WTC11 (cell line): ENCODE measurements around the gene THSD4. TPM values are rescaled to one million over a fixed set of nuclear protein-coding genes. Genes with fewer than 3 reads are reported as not detected.

ENCODE experiments used
- ATAC-seq: fragments of 200-7000 bp; cut with Tn5 transposase; 2 replicates; pipeline ENCODE4 v1.10.0; 2021; ENCODE audit warnings: mild to moderate bottlenecking, moderate library complexity
- CTCF ChIA-PET: fragments of 300-600 bp; sonication (Branson Sonifier 250); formaldehyde crosslinking; loops from one replicate; lab custom pipeline; 2021; ENCODE audit warnings: antibody characterized with exemption; lab: Charles Lee
- POLR2A ChIA-PET: fragments of 350-600 bp; sonication (Branson Sonifier 250); formaldehyde crosslinking; loops from one replicate; lab custom pipeline; 2021; ENCODE audit warnings: antibody characterized with exemption; lab: Charles Lee
- DNase-seq: peaks from one replicate; pipeline ENCODE4 v3.0.0; 2021; ENCODE audit warnings: low spot score
- H3K27ac Mint-ChIP-seq: 2 replicates; pipeline ENCODE4 v1.8.0; 2021; ENCODE audit warnings: mixed read lengths
- H3K27me3 Mint-ChIP-seq: 2 replicates; pipeline ENCODE4 v1.8.0; 2021; ENCODE audit warnings: low read depth, mild to moderate bottlenecking, moderate library complexity, mixed read lengths
- H3K36me3 Mint-ChIP-seq: 2 replicates; pipeline ENCODE4 v1.8.0; 2021; ENCODE audit warnings: mixed read lengths
- H3K4me1 Mint-ChIP-seq: 2 replicates; pipeline ENCODE4 v1.8.0; 2022; ENCODE audit warnings: mixed read lengths
- H3K4me3 Mint-ChIP-seq: 2 replicates; pipeline ENCODE4 v1.8.0; 2021; ENCODE audit warnings: mild to moderate bottlenecking, moderate library complexity, mixed read lengths
- H3K9me3 Mint-ChIP-seq: 2 replicates; pipeline ENCODE4 v1.8.0; 2021; ENCODE audit warnings: mixed read lengths
- CBFB ChIP-seq: sonication (generic); formaldehyde crosslinking; IDR thresholded peaks from 2 replicates; pipeline ENCODE4 v1.8.1; 2022; ENCODE audit warnings: mild to moderate bottlenecking, low read depth, missing genetic modification reagents
- CREM ChIP-seq: sonication (generic); formaldehyde crosslinking; IDR thresholded peaks from 2 replicates; pipeline ENCODE4 v1.8.1; 2022; ENCODE audit warnings: mild to moderate bottlenecking, missing genetic modification reagents, moderate library complexity
- ELF4 ChIP-seq: sonication (generic); formaldehyde crosslinking; IDR thresholded peaks from 2 replicates; pipeline ENCODE4 v1.8.1; 2022; ENCODE audit warnings: low read depth, mild to moderate bottlenecking, moderate library complexity, missing genetic modification reagents
- FOXJ3 ChIP-seq: sonication (generic); formaldehyde crosslinking; IDR thresholded peaks from 2 replicates; pipeline ENCODE4 v1.9.0; 2021; ENCODE audit warnings: missing genetic modification reagents, mild to moderate bottlenecking, borderline replicate concordance
- FOXK1 ChIP-seq: sonication (generic); formaldehyde crosslinking; IDR thresholded peaks from 2 replicates; pipeline ENCODE4 v1.8.0; 2022; ENCODE audit warnings: mild to moderate bottlenecking, moderate library complexity, missing genetic modification reagents
- GABPB1 ChIP-seq: sonication (generic); formaldehyde crosslinking; IDR thresholded peaks from 2 replicates; pipeline ENCODE4 v1.8.1; 2023; ENCODE audit warnings: mild to moderate bottlenecking, missing genetic modification reagents
- KAT7 ChIP-seq: sonication (generic); formaldehyde crosslinking; IDR thresholded peaks from 2 replicates; pipeline ENCODE4 v1.8.1; 2023; ENCODE audit warnings: missing genetic modification reagents, mild to moderate bottlenecking, borderline replicate concordance
- NFATC4 ChIP-seq: fragments of 250-450 bp; sonication (Bioruptor Pico); IDR thresholded peaks from 2 replicates; pipeline ENCODE4 v1.9.0; 2021; ENCODE audit warnings: mild to moderate bottlenecking
- SOX15 ChIP-seq: fragments of 250-450 bp; sonication (Bioruptor Pico); IDR thresholded peaks from 2 replicates; pipeline ENCODE4 v1.9.0; 2021; ENCODE audit warnings: mild to moderate bottlenecking
- TEAD1 ChIP-seq: sonication (generic); formaldehyde crosslinking; IDR thresholded peaks from 2 replicates; pipeline ENCODE4 v1.8.0; 2022; ENCODE audit warnings: mild to moderate bottlenecking, missing genetic modification reagents
- TEAD4 ChIP-seq: sonication (generic); formaldehyde crosslinking; IDR thresholded peaks from 2 replicates; pipeline ENCODE4 v1.8.0; 2022; ENCODE audit warnings: mild to moderate bottlenecking, missing genetic modification reagents
- ZNF263 ChIP-seq: sonication (generic); formaldehyde crosslinking; IDR thresholded peaks from 2 replicates; pipeline ENCODE4 v1.8.1; 2022; ENCODE audit warnings: low read depth, mild to moderate bottlenecking, moderate library complexity, missing genetic modification reagents
- total RNA-seq: library from RNA; stranded (reverse); gene quantifications from 3 replicates; pipeline ENCODE4 v1.2.3, GENCODE V29; 2021
- TF ChIP-seq, protein P1 (sequence below): fragments of 250-450 bp; sonication (Bioruptor Pico); IDR thresholded peaks from 2 replicates; pipeline ENCODE4 v1.9.0; 2021; ENCODE audit warnings: mild to moderate bottlenecking, borderline replicate concordance
- TF ChIP-seq, protein P2 (sequence below): sonication (generic); formaldehyde crosslinking; IDR thresholded peaks from 2 replicates; pipeline ENCODE4 v1.8.0; 2022; ENCODE audit warnings: mild to moderate bottlenecking, missing genetic modification reagents
- TF ChIP-seq, protein P3 (sequence below): sonication (generic); formaldehyde crosslinking; IDR thresholded peaks from 2 replicates; pipeline ENCODE4 v1.8.1; 2022; ENCODE audit warnings: low read depth, mild to moderate bottlenecking, moderate library complexity, missing genetic modification reagents, borderline replicate concordance
- TF ChIP-seq, protein P4 (sequence below): sonication (generic); formaldehyde crosslinking; IDR thresholded peaks from 2 replicates; pipeline ENCODE4 v1.8.0; 2022; ENCODE audit warnings: mild to moderate bottlenecking, missing genetic modification reagents

THSD4 gene
- total RNA-seq, 1 experiment from 2014 or later = 7.8 TPM

DNA sequence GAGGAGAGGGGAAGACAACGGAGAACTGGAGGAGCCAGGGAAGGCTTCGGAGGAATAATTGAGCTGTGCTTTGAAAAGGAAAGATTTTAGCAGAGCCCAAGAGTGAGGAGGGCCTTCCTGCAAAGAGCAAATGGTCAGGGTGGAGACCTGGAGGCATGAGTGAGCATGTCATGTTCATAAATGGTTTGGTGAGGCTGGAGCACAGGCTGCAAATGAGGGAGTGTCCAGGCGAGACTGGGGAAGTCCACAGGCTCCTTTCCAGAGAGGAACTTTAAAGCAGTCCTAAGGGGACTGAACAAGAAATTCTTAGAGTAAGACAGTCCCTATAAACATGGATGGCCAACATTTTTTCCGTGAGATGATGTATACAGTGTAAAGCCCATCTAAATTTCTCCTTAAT is 108.8 kb downstream of the THSD4 start:
- POLR2A ChIA-PET = no interaction called here
- no peak for ATAC-seq
- peaks cover 13% of the 10 kb centered on the region for H3K9me3 Mint-ChIP-seq
- peaks cover 35% of the 10 kb centered on the region for H3K4me1 Mint-ChIP-seq
- CTCF ChIA-PET = no interaction called here
- no peak overlapping the region for H3K27ac Mint-ChIP-seq
- no peak for TF ChIP-seq CREM (CRISPR knock-in tag)
- TF ChIP-seq FOXJ3 (CRISPR knock-in tag) = no peak
- TF ChIP-seq, protein P1, sequence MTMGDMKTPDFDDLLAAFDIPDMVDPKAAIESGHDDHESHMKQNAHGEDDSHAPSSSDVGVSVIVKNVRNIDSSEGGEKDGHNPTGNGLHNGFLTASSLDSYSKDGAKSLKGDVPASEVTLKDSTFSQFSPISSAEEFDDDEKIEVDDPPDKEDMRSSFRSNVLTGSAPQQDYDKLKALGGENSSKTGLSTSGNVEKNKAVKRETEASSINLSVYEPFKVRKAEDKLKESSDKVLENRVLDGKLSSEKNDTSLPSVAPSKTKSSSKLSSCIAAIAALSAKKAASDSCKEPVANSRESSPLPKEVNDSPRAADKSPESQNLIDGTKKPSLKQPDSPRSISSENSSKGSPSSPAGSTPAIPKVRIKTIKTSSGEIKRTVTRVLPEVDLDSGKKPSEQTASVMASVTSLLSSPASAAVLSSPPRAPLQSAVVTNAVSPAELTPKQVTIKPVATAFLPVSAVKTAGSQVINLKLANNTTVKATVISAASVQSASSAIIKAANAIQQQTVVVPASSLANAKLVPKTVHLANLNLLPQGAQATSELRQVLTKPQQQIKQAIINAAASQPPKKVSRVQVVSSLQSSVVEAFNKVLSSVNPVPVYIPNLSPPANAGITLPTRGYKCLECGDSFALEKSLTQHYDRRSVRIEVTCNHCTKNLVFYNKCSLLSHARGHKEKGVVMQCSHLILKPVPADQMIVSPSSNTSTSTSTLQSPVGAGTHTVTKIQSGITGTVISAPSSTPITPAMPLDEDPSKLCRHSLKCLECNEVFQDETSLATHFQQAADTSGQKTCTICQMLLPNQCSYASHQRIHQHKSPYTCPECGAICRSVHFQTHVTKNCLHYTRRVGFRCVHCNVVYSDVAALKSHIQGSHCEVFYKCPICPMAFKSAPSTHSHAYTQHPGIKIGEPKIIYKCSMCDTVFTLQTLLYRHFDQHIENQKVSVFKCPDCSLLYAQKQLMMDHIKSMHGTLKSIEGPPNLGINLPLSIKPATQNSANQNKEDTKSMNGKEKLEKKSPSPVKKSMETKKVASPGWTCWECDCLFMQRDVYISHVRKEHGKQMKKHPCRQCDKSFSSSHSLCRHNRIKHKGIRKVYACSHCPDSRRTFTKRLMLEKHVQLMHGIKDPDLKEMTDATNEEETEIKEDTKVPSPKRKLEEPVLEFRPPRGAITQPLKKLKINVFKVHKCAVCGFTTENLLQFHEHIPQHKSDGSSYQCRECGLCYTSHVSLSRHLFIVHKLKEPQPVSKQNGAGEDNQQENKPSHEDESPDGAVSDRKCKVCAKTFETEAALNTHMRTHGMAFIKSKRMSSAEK (CRISPR knock-in tag) = no peak
- TF ChIP-seq ELF4 (CRISPR knock-in tag) = no peak
- no peak for TF ChIP-seq GABPB1 (CRISPR knock-in tag)
- TF ChIP-seq TEAD4 (CRISPR knock-in tag) = no peak
- no peak for TF ChIP-seq CBFB (CRISPR knock-in tag)
- TF ChIP-seq NFATC4 (CRISPR knock-in tag) = no peak
- TF ChIP-seq KAT7 (CRISPR knock-in tag) = no peak
- H3K27me3 Mint-ChIP-seq = no peaks in the 10 kb centered on the region
- no peak overlapping the region for H3K4me3 Mint-ChIP-seq
- H3K36me3 Mint-ChIP-seq = no peaks in the 10 kb centered on the region
- DNase-seq = no peak

DNA sequence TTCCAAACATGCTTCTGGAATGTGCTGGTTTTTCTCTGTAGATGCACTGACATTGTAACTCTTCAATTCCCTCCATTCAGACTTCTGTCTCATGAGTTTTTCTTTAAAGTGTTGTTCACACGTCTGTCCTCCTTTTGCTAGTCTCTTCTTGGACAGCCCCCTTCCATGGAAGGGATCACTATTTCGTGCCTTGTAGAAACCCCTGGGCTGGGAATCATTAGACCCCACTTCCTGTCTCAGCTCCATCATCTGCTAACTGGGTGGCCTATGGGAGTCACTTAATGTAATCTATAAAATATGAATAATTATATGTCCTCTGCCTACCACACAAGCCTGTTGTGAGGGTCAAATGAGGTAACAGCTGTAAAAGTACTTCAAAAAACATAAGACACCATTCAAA is 110.6 kb downstream of the THSD4 start:
- H3K27ac Mint-ChIP-seq = no peak overlapping the region
- peaks cover 35% of the 10 kb centered on the region for H3K4me1 Mint-ChIP-seq
- ChIA-PET CTCF (no interaction called here), POLR2A (no interaction called here)
- peaks cover 13% of the 10 kb centered on the region for H3K9me3 Mint-ChIP-seq
- H3K36me3 Mint-ChIP-seq = no peaks in the 10 kb centered on the region
- no peak overlapping the region for H3K4me3 Mint-ChIP-seq
- DNase-seq = no peak
- no peak for TF ChIP-seq ZNF263
- TF ChIP-seq, protein P2, sequence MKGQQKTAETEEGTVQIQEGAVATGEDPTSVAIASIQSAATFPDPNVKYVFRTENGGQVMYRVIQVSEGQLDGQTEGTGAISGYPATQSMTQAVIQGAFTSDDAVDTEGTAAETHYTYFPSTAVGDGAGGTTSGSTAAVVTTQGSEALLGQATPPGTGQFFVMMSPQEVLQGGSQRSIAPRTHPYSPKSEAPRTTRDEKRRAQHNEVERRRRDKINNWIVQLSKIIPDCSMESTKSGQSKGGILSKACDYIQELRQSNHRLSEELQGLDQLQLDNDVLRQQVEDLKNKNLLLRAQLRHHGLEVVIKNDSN = no peak
- TF ChIP-seq FOXK1 (CRISPR knock-in tag) = no peak
- TF ChIP-seq, protein P3, sequence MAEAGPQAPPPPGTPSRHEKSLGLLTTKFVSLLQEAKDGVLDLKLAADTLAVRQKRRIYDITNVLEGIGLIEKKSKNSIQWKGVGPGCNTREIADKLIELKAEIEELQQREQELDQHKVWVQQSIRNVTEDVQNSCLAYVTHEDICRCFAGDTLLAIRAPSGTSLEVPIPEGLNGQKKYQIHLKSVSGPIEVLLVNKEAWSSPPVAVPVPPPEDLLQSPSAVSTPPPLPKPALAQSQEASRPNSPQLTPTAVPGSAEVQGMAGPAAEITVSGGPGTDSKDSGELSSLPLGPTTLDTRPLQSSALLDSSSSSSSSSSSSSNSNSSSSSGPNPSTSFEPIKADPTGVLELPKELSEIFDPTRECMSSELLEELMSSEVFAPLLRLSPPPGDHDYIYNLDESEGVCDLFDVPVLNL (CRISPR knock-in tag) = no peak
- TF ChIP-seq, protein P4, sequence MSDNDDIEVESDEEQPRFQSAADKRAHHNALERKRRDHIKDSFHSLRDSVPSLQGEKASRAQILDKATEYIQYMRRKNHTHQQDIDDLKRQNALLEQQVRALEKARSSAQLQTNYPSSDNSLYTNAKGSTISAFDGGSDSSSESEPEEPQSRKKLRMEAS (CRISPR knock-in tag) = no peak
- no peak for TF ChIP-seq SOX15
- no peaks in the 10 kb centered on the region for H3K27me3 Mint-ChIP-seq
- no peak for ATAC-seq

DNA sequence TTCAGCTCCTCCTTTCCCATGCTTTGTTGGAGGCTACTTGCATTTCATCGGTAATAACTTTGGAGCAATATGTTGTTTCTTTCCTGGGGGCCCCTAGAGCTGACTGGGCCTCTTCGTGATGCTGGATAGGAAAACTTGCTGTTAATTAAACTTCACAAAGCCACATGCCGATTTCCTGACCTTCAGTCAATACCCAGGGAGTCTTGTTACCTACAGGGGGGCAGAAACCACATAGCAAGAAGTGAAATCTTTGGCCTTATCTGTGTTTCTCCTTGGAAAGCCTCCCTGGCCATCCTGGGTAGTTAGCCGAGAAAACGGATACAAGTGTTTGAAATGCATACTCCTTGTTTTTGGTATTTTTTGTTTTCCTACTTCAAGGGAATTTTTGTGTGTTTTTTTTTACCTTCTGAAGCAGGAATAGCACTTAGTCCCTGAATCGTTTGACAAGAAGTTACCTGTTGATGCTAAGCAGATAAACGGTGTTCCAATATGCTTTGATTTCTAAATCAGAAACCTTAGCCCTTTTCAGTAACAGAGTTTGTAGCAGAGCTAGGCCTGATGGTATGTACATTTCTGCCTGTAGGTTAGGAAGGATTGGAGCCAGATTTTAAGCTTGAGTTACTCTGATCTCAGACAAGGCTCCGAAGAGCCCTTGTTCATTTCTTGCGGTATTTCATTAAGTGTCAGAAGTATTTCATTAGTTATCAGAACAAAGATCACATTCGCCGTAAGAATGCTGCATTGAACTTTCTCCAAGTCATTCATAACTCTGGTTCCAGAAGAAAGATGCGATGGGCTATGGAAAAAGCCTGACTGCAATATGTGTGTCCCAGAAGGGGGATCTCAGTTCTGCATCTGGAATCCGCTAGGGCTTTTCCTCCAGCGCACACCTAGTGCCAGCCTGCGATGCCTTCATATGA is 111.5 kb downstream of the THSD4 start:
- peak overlapping the region; percentile 50; the same call in 1 of the 2 replicates for H3K27ac Mint-ChIP-seq
- ATAC-seq = no peak
- H3K4me3 Mint-ChIP-seq = no peak overlapping the region
- ChIA-PET CTCF (no interaction called here), POLR2A (no interaction called here)
- H3K9me3 Mint-ChIP-seq = peaks cover 7% of the 10 kb centered on the region
- H3K27me3 Mint-ChIP-seq = no peaks in the 10 kb centered on the region
- H3K4me1 Mint-ChIP-seq = peaks cover 35% of the 10 kb centered on the region
- H3K36me3 Mint-ChIP-seq = no peaks in the 10 kb centered on the region
- TF ChIP-seq, protein P3 (CRISPR knock-in tag) = no peak
- no peak for TF ChIP-seq TEAD1 (CRISPR knock-in tag)
- no peak for DNase-seq
